RCC 7860 (cell line): ENCODE data around the gene TLCD3B.

Experiments used
- DNase-seq: peaks from one replicate; pipeline ENCODE4 v3.0.0-alpha.2; 2015; ENCODE audit warnings: low spot score
- FAIRE-seq: peaks from 2 replicates; lab custom pipeline; 2012; peaks lifted over from hg19 to GRCh38; lab: Jason Lieb, UNC

TLCD3B gene

GRCh38 chr16:30030841-30031413 lies at the start of gene TLCD3B:
TLCD3B (minus strand) TSS chr16:30031271; CDS start chr16:30030527, 744 bp downstream.
- DNase-seq, result no peak
- FAIRE-seq, result no peak

GRCh38 chr16:30079480-30079879 lies 48.4 kb upstream of the TLCD3B start:
- FAIRE-seq (no peak), DNase-seq (no peak)

GRCh38 chr16:30078744-30079143 lies 47.7 kb upstream of the TLCD3B start:
- FAIRE-seq, result no peak
- no peak for DNase-seq

- DNase-seq, result peak; percentile 28
Observed at GRCh38 chr16:30077656-30078055, 46.6 kb upstream of the TLCD3B start.

GRCh38 chr16:30076276-30076791 lies 45.3 kb upstream of the TLCD3B start:
- FAIRE-seq (no peak), DNase-seq (no peak)

More at GRCh38 chr16:30077656-30078055, 46.6 kb upstream of the TLCD3B start:
- no peak for FAIRE-seq

- no peak for FAIRE-seq
- peak; percentile 76 for DNase-seq
Observed at GRCh38 chr16:30075503-30076275, 44.6 kb upstream of the TLCD3B start, which contains the start of gene PPP4C. PPP4C (plus strand) TSS chr16:30075994; CDS start chr16:30076378, 384 bp downstream.

GRCh38 chr16:30070490-30070889 lies 39.4 kb upstream of the TLCD3B start:
- FAIRE-seq (no peak), DNase-seq (no peak)

GRCh38 chr16:30069611-30070462 lies 38.8 kb upstream of the TLCD3B start:
- FAIRE-seq, result no peak
- DNase-seq, result no peak

GRCh38 chr16:30068750-30069610 lies 37.9 kb upstream of the TLCD3B start:
- DNase-seq, result no peak
- FAIRE-seq, result no peak

- no peak for FAIRE-seq
- no peak for DNase-seq
Observed at GRCh38 chr16:30068333-30068732, 37.3 kb upstream of the TLCD3B start.

- FAIRE-seq (no peak), DNase-seq (no peak)
Observed at GRCh38 chr16:30067584-30067916, 36.5 kb upstream of the TLCD3B start.

GRCh38 chr16:30066761-30067583 lies 35.9 kb upstream of the TLCD3B start:
- DNase-seq, result no peak
- FAIRE-seq, result no peak

GRCh38 chr16:30065943-30066760 lies 35.1 kb upstream of the TLCD3B start:
- FAIRE-seq, result no peak

GRCh38 chr16:30065102-30065942 lies 34.3 kb upstream of the TLCD3B start, which contains the start of gene ALDOA:
ALDOA (plus strand) TSS chr16:30065760; CDS start chr16:30066898, 1,138 bp downstream.
- DNase-seq (peak; percentile 96), FAIRE-seq (peak; percentile 75)

More at GRCh38 chr16:30065943-30066760, 35.1 kb upstream of the TLCD3B start:
- peak; percentile 21 for DNase-seq

GRCh38 chr16:30064729-30065101 lies 33.6 kb upstream of the TLCD3B start:
- FAIRE-seq (no peak), DNase-seq (no peak)

GRCh38 chr16:30063893-30064728 lies 33.0 kb upstream of the TLCD3B start:
- no peak for FAIRE-seq
- peak; percentile 38 for DNase-seq
